Measurements from ENCODE around the gene TERF2IP.

Gene TERF2IP

GRCh38 chr16:75647492-75648264, at the start of gene TERF2IP, which contains the start of gene KARS1:
Gene TERF2IP, plus strand, starts transcription at chr16:75647773. Its CDS starts 110 bp downstream, at chr16:75647883.
Gene KARS1, minus strand, starts transcription at chr16:75647665. Its CDS starts 26 bp downstream, at chr16:75647639.
- peak; percentile 96 for DNase-seq

- no peak for DNase-seq
Measured at GRCh38 chr16:75599452-75600277, 47.9 kb upstream of the TERF2IP start.

- DNase-seq, result no peak
Measured at GRCh38 chr16:75603241-75603640, 44.3 kb upstream of the TERF2IP start.

- DNase-seq, result no peak
Measured at GRCh38 chr16:75606507-75606906, 41.1 kb upstream of the TERF2IP start.

- DNase-seq, result no peak
Measured at GRCh38 chr16:75614066-75614897, 33.3 kb upstream of the TERF2IP start.

GRCh38 chr16:75615619-75616018, 32.0 kb upstream of the TERF2IP start:
- DNase-seq, result no peak

- peak; percentile 58 for DNase-seq
Measured at GRCh38 chr16:75616521-75617010, 31.0 kb upstream of the TERF2IP start.

GRCh38 chr16:75617121-75617520, 30.5 kb upstream of the TERF2IP start:
- no peak for DNase-seq

GRCh38 chr16:75618780-75619179, 28.8 kb upstream of the TERF2IP start:
- no peak for DNase-seq

GRCh38 chr16:75620326-75621169, 27.0 kb upstream of the TERF2IP start:
- peak; percentile 83 for DNase-seq

GRCh38 chr16:75621170-75621477, 26.4 kb upstream of the TERF2IP start:
- DNase-seq, result peak; percentile 59

- peak; percentile 98 for DNase-seq
Measured at GRCh38 chr16:75622761-75623605, 24.6 kb upstream of the TERF2IP start, which contains the start of gene ADAT1. Gene ADAT1, minus strand, starts transcription at chr16:75623281. Its CDS starts 2,482 bp downstream, at chr16:75620799.

- no peak for DNase-seq
Measured at GRCh38 chr16:75624921-75625334, 22.6 kb upstream of the TERF2IP start.

GRCh38 chr16:75626806-75627205, 20.8 kb upstream of the TERF2IP start:
- DNase-seq, result no peak

GRCh38 chr16:75627851-75628250, 19.7 kb upstream of the TERF2IP start:
- DNase-seq, result peak; percentile 40

GRCh38 chr16:75628351-75628750, 19.2 kb upstream of the TERF2IP start:
- DNase-seq, result no peak

- DNase-seq, result no peak
Measured at GRCh38 chr16:75629132-75629531, 18.4 kb upstream of the TERF2IP start.

- no peak for DNase-seq
Measured at GRCh38 chr16:75630052-75630451, 17.5 kb upstream of the TERF2IP start.

- DNase-seq, result no peak
Measured at GRCh38 chr16:75632857-75633256, 14.7 kb upstream of the TERF2IP start.

- no peak for DNase-seq
Measured at GRCh38 chr16:75635036-75635435, 12.5 kb upstream of the TERF2IP start.

GRCh38 chr16:75640598-75640997, 7.0 kb upstream of the TERF2IP start:
- DNase-seq, result no peak

Data from CD4-positive, alpha-beta T cell treated with Interleukin-10 for 1 hour (primary cell).